ENCODE results near the gene CTSV.
"Not testable (repeated sequence)": the region's sequence is repeated elsewhere in the genome, so short reads cannot be mapped to it uniquely, and the experiment has no call there.

Gene CTSV

GRCh38 chr9:96989747-96990318 lies 49.1 kb downstream of the CTSV start:
- H3K4me1 ChIP-seq (ENCODE audit: control insufficient read depth, insufficient read depth, low read length); H3K4me2 ChIP-seq (ENCODE audit: low read length); H3K27me3 ChIP-seq (ENCODE audit: control insufficient read depth, insufficient read depth, low read length); H3K9me3 ChIP-seq (replicated peaks; ENCODE audit: low read length); H3K4me3 ChIP-seq (ENCODE audit: low read length); H3K9ac ChIP-seq (ENCODE audit: low read depth, low read length); H3K36me3 ChIP-seq (ENCODE audit: insufficient read depth, low read length): not testable (repeated sequence)

- H3K4me2 ChIP-seq (ENCODE audit: low read length); H3K4me3 ChIP-seq (ENCODE audit: low read length); H3K9ac ChIP-seq (ENCODE audit: low read depth, low read length); H3K9me3 ChIP-seq (replicated peaks; ENCODE audit: low read length); H3K36me3 ChIP-seq (ENCODE audit: insufficient read depth, low read length); H3K27me3 ChIP-seq (ENCODE audit: control insufficient read depth, insufficient read depth, low read length); H3K4me1 ChIP-seq (ENCODE audit: control insufficient read depth, insufficient read depth, low read length): not testable (repeated sequence)
Measured at GRCh38 chr9:96984887-96985286, 54.1 kb downstream of the CTSV start.

- not testable (repeated sequence) for H3K9me3 ChIP-seq (replicated peaks; ENCODE audit: low read length); H3K4me2 ChIP-seq (ENCODE audit: low read length); H3K4me1 ChIP-seq (ENCODE audit: control insufficient read depth, insufficient read depth, low read length); H3K9ac ChIP-seq (ENCODE audit: low read depth, low read length); H3K27me3 ChIP-seq (ENCODE audit: control insufficient read depth, insufficient read depth, low read length); H3K4me3 ChIP-seq (ENCODE audit: low read length); H3K36me3 ChIP-seq (ENCODE audit: insufficient read depth, low read length)
Measured at GRCh38 chr9:96984139-96984538, 54.8 kb downstream of the CTSV start.

- not testable (repeated sequence) for H3K9ac ChIP-seq (ENCODE audit: low read depth, low read length); H3K4me3 ChIP-seq (ENCODE audit: low read length); H3K36me3 ChIP-seq (ENCODE audit: insufficient read depth, low read length); H3K9me3 ChIP-seq (replicated peaks; ENCODE audit: low read length); H3K4me2 ChIP-seq (ENCODE audit: low read length); H3K27me3 ChIP-seq (ENCODE audit: control insufficient read depth, insufficient read depth, low read length); H3K4me1 ChIP-seq (ENCODE audit: control insufficient read depth, insufficient read depth, low read length)
Measured at GRCh38 chr9:96983496-96984122, 55.3 kb downstream of the CTSV start.

Measured in skeletal muscle satellite cell (primary cell).